HL-60 (cell line): ENCODE data around the gene OPA1.

Experiments
- CTCF ChIP-seq: IDR thresholded peaks from one replicate; pipeline ENCODE4 v1.5.1; 2011; ENCODE audit warnings: low read length, control low read depth, inconsistent platforms; ENCODE audit not compliant: insufficient read depth
- POLR2AphosphoS5 ChIP-seq: IDR thresholded peaks from 2 replicates; pipeline ENCODE4 v1.6.1; 2012; ENCODE audit warnings: low read depth
- TF ChIP-seq, protein P1 (sequence below): IDR thresholded peaks from 2 replicates; pipeline ENCODE4 v1.6.1; 2012; ENCODE audit warnings: low read depth; ENCODE audit not compliant: insufficient replicate concordance

DNA sequence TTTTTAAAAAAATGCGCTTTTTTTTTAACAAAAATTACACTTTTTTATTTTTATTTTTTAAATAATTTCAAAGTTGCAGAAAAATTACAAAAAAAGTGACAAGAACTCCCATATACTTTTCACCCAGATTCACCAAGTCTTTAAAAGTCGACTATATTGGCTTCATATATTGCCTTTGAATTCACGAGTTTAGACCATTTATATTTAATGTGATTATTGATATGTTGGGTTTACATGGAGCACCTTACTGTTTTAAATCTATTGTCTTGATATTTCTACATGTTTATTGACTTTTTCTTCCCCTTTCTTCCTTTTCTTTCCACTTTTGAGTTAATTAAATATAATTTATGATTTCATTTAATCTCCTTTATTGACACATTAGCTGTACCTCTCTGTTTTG is 127.2 kb downstream of the OPA1 start:
- TF ChIP-seq, protein P1, sequence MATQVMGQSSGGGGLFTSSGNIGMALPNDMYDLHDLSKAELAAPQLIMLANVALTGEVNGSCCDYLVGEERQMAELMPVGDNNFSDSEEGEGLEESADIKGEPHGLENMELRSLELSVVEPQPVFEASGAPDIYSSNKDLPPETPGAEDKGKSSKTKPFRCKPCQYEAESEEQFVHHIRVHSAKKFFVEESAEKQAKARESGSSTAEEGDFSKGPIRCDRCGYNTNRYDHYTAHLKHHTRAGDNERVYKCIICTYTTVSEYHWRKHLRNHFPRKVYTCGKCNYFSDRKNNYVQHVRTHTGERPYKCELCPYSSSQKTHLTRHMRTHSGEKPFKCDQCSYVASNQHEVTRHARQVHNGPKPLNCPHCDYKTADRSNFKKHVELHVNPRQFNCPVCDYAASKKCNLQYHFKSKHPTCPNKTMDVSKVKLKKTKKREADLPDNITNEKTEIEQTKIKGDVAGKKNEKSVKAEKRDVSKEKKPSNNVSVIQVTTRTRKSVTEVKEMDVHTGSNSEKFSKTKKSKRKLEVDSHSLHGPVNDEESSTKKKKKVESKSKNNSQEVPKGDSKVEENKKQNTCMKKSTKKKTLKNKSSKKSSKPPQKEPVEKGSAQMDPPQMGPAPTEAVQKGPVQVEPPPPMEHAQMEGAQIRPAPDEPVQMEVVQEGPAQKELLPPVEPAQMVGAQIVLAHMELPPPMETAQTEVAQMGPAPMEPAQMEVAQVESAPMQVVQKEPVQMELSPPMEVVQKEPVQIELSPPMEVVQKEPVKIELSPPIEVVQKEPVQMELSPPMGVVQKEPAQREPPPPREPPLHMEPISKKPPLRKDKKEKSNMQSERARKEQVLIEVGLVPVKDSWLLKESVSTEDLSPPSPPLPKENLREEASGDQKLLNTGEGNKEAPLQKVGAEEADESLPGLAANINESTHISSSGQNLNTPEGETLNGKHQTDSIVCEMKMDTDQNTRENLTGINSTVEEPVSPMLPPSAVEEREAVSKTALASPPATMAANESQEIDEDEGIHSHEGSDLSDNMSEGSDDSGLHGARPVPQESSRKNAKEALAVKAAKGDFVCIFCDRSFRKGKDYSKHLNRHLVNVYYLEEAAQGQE: no peak
- TF ChIP-seq CTCF (no peak), POLR2AphosphoS5 (no peak)
